Brain pericyte (primary cell): Measurements from ENCODE around the gene TMA16.

Experiments
- DNase-seq: peaks from one replicate; pipeline ENCODE4 v3.0.0-alpha.2; 2012; ENCODE audit warnings: low read depth, low spot score

The TMA16 gene

GRCh38 chr4:163563592-163563991 lies 69.1 kb downstream of the TMA16 start:
- DNase-seq: no peak

GRCh38 chr4:163564221-163564720 lies 69.8 kb downstream of the TMA16 start:
- no peak for DNase-seq

- DNase-seq: no peak
These were observed 71.0 kb downstream of the TMA16 start for GRCh38 chr4:163565226-163566135.

- DNase-seq: no peak
These were observed 71.8 kb downstream of the TMA16 start for GRCh38 chr4:163566257-163566796.

- no peak for DNase-seq
These were observed 74.4 kb downstream of the TMA16 start for GRCh38 chr4:163568843-163569242.
